HUES6 (cell line): ENCODE results near the gene FASTK.

Experiments used
- H3K27ac ChIP-seq: 2 replicates; pipeline ENCODE4 v1.7.0; 2013; ENCODE audit warnings: low read depth, mild to moderate bottlenecking, low read length, inconsistent platforms
- H3K27me3 ChIP-seq: 2 replicates; pipeline ENCODE4 v1.6.1; 2013; ENCODE audit warnings: low read length; ENCODE audit not compliant: control insufficient read depth, insufficient read depth
- H3K36me3 ChIP-seq: 2 replicates; pipeline ENCODE4 v1.6.1; 2013; ENCODE audit warnings: low read length; ENCODE audit not compliant: control insufficient read depth, insufficient read depth
- H3K4me1 ChIP-seq: 2 replicates; pipeline ENCODE4 v1.6.1; 2013; ENCODE audit warnings: low read length; ENCODE audit not compliant: control insufficient read depth, insufficient read depth
- H3K4me3 ChIP-seq: 2 replicates; pipeline ENCODE4 v1.5.1; 2013; ENCODE audit warnings: low read depth, low read length
- H3K9ac ChIP-seq: one replicate; pipeline ENCODE4 v1.6.1; 2013; ENCODE audit warnings: mild to moderate bottlenecking, low read length
- H3K9me3 ChIP-seq: 2 replicates; pipeline ENCODE4 v1.6.1; 2013; ENCODE audit warnings: low read depth, low read length; ENCODE audit not compliant: control insufficient read depth, insufficient read depth

The FASTK gene

DNA sequence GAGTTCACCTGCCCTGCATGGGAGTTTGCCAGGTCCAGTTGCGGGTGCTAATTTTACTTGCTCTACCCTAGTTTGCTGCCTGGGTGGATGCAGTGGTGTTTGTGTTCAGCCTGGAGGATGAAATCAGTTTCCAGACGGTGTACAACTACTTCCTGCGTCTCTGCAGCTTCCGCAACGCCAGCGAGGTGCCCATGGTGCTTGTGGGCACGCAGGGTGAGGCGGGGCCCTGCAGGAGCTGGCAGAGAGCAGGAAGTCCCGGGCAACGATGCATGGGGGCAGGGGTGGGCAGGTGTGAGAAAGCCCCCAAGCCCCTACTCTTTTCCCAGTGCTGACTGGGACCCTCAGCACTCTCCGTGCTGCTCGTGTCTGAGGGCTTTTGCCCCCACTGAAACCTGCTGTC, 37.0 kb upstream of the FASTK start:
- no peaks in the 10 kb centered on the region for H3K9me3 ChIP-seq
- H3K9ac ChIP-seq, result no peak overlapping the region
- H3K36me3 ChIP-seq, result peaks cover 48% of the 10 kb centered on the region

DNA sequence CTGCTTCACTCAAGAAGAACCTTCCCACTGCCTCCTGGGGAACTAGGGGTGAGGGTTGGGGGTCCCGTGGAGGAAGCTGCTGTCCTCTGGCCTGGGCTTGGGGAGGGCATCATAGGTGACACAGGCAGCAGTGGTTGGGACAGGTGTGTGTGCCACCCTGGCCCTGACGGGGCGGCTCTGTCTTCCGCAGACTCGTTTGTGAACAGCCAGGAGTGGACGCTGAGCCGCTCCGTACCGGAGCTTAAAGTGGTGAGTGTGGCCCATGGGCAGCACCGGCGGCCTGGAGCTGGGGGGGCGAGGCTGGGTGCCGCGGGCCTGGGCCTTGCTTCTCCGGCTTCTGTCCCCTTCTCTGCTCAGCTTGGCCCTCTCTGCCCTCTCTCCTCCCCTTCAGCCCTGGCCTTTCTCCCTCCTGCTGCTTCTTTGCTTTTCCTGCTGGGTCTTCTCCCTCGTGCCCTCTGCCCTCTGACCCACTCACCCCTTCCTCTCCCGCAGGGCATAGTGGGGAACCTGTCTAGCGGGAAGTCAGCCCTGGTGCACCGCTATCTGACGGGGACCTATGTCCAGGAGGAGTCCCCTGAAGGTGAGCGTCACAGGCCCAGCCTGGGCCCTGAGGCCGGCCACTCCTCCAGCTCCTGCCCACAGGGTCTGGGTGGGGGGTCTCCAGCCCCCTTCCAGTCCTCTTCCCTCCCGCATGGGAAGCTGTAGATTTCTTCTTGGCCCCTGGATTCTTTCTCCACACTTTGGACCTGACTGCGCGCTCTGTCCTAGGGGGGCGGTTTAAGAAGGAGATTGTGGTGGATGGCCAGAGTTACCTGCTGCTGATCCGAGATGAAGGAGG, 36.2 kb upstream of the FASTK start:
- Histone ChIP-seq H3K27me3 (peaks cover 12% of the 10 kb centered on the region; the same call in 1 of the 2 replicates), H3K4me3 (no peak overlapping the region), H3K9ac (no peak overlapping the region), H3K9me3 (no peaks in the 10 kb centered on the region), H3K36me3 (peaks cover 47% of the 10 kb centered on the region), H3K27ac (no peak overlapping the region), H3K4me1 (peaks cover 24% of the 10 kb centered on the region)

More for the DNA sequence above, 37.0 kb upstream of the FASTK start:
- peaks cover 24% of the 10 kb centered on the region for H3K4me1 ChIP-seq
- H3K4me3 ChIP-seq, result no peak overlapping the region
- peaks cover 12% of the 10 kb centered on the region; the same call in 1 of the 2 replicates for H3K27me3 ChIP-seq
- no peak overlapping the region for H3K27ac ChIP-seq

DNA sequence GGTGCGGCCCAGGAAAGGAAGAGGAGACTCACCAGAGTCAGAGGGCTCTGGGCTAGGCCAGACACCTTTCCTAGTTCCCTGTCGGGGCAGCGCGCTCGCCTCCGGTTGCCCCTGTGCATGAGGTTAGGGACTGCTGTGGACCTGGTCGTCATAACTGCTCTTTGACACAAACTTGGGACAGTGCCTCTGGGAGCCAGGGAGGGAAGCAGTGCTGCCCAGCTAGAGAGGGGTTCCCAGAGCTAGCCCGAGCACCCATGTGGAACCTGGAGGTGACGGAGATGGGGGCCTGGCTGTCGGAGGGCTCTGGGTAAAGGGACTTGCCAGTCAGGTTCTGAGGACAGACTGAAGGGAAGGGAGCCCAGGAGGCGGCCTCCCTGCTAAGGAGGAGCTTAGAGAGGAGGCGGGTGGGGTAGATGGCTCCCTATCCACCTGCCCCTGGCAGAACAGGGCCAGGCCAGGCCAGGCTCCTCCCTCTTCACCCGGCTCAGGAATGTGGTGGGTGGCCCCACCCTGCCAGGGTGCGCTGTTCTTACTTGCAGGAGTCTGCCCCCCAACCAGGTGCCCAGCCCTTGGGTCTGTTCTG, 35.3 kb upstream of the FASTK start:
- Histone ChIP-seq H3K9me3 (no peaks in the 10 kb centered on the region), H3K27ac (no peak overlapping the region), H3K36me3 (peaks cover 38% of the 10 kb centered on the region), H3K4me3 (peak overlapping the region; percentile 38), H3K4me1 (peaks cover 26% of the 10 kb centered on the region), H3K9ac (peak overlapping the region; percentile 61), H3K27me3 (peaks cover 12% of the 10 kb centered on the region; the same call in 1 of the 2 replicates)

DNA sequence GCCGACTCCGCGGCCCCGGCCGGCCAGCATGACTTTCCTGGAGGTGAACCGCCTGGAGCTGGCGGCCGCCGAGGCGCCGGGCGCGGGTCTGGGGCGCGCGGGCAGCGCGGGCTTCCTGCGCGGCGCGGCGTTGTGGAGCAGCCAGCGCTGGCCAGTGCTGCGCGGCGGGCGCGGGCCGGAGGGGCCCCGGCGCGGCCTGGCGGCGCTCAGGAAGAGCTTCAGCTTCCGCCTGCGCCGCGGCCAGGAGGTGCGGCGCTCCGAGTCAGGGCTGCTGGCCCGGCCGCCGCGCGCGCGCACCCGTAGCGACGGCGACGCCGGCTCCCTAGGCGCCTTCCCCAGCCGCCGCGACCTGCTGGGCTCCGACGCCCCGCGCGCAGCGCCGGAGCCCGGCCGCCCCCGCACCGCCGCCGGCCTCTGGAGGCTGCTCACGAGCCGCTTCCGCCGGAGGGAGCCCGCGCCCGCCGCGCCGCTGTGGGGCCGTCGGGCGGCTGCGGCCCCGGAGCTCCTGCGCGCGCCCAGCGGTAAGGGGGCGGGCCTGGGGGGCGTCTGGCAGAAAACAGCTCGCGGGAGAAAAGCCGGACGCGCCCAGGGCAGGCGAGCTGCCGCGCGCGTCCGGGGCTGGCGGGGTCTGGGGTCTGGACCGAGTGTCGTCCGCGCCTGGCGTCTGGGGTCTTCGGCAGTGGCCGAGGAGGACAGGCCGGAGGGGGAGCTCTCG, 34.7 kb upstream of the FASTK start:
- Histone ChIP-seq H3K4me1 (peaks cover 26% of the 10 kb centered on the region), H3K27ac (no peak overlapping the region), H3K9ac (peak overlapping the region; percentile 61)

DNA sequence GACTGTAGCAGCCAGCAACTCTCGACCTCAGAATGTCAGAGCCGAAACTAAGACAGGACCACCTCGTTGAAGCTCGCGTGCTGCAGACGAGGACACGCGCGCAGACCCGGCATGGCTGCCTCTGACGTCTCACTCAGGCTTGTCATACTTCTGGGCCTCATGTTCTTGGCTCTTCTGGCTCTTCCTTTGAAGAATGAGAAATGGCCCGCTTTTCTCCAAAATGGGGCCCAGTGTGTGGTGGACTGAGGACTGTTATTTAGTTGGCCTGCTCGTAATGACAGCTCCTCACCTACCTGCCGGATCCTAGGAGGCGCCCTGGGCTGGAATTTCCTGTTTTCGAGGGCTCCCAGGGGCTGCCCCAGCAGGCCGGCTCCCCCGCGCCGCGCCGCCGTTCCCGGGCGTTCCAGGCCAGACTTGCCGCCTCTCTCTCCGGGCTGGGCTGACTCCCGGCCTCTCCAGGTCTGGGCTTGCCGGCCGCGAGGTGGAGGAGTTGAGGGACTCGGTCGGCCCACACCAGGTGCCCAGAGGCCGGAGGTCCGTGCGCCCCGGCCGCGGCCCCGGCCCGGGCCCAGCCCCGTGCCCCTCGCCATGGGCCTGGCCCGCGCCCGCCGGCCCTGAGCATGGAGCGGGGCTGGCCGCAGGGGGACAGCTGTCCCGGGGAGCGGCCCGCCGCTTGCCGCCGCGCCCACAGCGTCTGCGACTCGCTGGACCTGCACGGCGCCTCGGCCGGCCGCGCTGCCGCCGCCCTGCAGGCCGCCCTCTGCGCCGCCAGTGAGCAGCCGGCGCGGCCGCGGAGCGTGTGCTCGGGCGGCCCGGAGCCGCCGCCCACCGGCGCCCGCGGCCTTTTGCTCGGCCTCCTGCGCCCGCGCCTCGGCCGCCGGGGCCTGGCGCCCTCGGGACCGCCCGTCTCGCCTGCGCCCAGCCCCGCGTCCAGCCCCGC, 33.8 kb upstream of the FASTK start:
- Histone ChIP-seq H3K36me3 (peaks cover 24% of the 10 kb centered on the region), H3K27ac (no peak overlapping the region), H3K9me3 (no peaks in the 10 kb centered on the region), H3K4me3 (peak overlapping the region; percentile 40), H3K9ac (peak overlapping the region; percentile 68), H3K4me1 (peaks cover 31% of the 10 kb centered on the region), H3K27me3 (peaks cover 12% of the 10 kb centered on the region; the same call in 1 of the 2 replicates)

More for the DNA sequence above, 34.7 kb upstream of the FASTK start:
- H3K4me3 ChIP-seq, result peak overlapping the region; percentile 38
- H3K27me3 ChIP-seq, result peaks cover 12% of the 10 kb centered on the region; the same call in 1 of the 2 replicates
- peaks cover 32% of the 10 kb centered on the region for H3K36me3 ChIP-seq
- no peaks in the 10 kb centered on the region for H3K9me3 ChIP-seq

DNA sequence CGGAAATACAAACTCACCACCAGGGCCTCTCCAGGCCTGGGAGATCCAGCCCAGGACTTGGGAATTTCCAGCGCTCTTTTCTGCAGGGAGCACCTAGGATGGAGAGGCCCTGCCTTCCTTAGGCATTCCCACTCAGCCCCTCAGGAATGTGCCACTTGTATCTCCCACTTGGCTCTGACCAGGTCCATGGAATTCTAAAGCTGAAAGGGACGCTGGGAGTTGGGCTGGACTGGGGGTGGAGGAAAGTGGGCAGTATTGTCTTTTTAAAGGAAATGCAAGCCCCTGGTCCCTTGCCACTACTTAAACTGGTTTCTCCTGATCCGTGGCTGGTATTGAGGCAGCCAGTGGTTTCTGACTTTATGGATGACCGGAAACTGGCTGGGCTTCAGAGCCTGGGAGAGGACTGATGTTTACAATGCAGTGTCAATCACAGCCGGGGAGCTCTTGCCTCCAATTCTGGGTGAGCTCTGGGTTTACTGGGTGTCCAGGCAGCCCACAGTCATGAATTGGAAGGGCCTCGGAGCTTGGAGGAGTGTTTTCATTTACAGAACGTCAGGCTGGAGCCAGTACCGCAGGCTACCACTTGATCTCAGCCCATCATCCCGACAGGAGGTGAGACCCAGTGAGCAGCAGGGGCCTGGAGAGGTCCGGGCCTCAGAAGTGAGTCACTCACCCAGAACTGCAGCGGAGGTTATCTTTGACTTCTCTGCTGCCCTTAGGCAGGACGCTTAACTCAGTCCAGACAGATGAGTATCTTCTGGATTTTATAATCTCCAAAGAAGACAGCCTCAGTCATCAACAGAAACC, 32.9 kb upstream of the FASTK start:
- Histone ChIP-seq H3K36me3 (peaks cover 15% of the 10 kb centered on the region), H3K27me3 (peaks cover 12% of the 10 kb centered on the region; the same call in 1 of the 2 replicates), H3K4me3 (peak overlapping the region; percentile 40), H3K9ac (peak overlapping the region; percentile 68), H3K4me1 (peaks cover 39% of the 10 kb centered on the region), H3K9me3 (no peaks in the 10 kb centered on the region), H3K27ac (no peak overlapping the region; the same call in 1 of the 2 replicates)

DNA sequence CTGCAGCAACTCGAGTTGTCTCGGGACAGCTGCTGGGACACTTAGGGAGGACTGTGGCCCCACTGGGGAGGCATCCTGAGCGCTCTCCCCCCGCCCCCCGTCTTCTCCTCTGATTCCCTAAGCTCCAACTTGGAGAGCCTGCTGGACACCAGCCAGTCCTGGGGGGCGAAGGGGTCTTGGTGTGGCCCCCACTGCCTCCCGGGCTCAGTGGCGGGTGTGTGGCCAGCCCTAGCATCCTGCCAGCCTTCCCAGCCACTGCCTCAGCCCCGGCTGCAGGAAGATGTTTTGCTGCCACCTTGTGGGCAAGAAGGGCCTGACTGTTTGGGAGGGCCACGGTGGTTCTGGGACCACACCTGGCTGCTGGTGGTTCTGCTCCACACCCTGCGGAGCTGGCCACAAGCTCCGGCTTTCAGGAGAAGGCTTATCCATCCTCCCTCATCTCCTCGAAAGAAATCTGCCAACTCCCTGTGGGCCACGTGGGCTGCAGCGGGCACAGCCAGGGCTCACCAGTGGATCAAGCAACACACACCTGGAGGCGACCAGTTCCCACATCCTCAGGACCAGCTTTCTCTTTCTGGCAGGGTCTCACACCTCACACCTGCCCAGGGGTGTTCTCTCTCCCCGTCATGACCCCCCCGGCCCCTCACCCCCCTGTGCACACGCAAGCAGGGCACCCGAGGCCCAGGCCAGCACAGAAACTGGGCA, 30.5 kb upstream of the FASTK start:
- Histone ChIP-seq H3K36me3 (no peaks in the 10 kb centered on the region), H3K9ac (no peak overlapping the region), H3K4me1 (peaks cover 45% of the 10 kb centered on the region), H3K4me3 (no peak overlapping the region), H3K27ac (no peak overlapping the region), H3K27me3 (peaks cover 11% of the 10 kb centered on the region; the same call in 1 of the 2 replicates), H3K9me3 (no peaks in the 10 kb centered on the region)

DNA sequence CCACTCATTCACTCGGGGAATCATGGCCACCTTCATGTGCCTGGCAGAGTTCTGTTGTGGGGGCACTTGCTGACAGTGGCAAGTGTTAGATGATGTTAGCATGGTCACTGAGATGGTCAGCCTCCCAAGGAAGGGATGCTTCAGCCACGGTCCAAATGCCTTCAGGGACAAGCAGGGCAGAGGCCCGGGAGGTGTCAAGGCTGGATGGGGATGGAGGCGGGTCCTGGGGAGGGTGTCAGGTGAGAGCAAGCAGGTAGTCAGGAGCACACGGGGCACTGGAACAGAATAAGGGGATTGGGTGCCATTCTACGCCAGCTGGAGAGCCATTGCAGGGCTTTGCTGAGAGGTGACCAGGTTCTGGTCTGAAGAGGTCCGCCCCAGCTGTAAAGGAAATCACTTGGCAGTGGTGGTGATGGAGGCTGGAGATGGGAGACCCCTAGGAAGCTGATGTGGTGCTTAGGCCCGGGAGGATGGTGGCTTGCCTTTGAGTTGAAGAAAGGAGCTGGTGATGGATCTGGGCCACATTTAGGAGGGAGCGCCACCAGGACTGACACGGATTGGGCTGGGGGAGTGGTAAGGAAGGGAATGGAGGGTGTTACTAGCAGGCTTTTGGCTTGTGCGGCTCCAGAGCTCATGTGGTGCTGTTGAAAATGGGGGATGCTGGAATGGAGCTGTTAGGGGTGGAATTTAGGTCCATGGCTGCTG, 29.8 kb upstream of the FASTK start:
- Histone ChIP-seq H3K9me3 (no peaks in the 10 kb centered on the region), H3K4me1 (peaks cover 39% of the 10 kb centered on the region), H3K27me3 (0 out of 2 replicates have a peak, but pooled peaks cover 5% of the 10 kb centered on the region), H3K9ac (no peak overlapping the region), H3K4me3 (no peak overlapping the region), H3K27ac (no peak overlapping the region), H3K36me3 (no peaks in the 10 kb centered on the region)
